H1 (cell line): ENCODE measurements around the gene ENDOD1. TPM values are rescaled to one million over a fixed set of nuclear protein-coding genes. Genes with fewer than 3 reads are reported as not detected.

ENCODE experiments used
- CTCF ChIA-PET: fragments of 300-600 bp; sonication (Branson Sonifier 250); formaldehyde crosslinking; loops from one replicate; lab custom pipeline; 2021; ENCODE audit not compliant: partially characterized antibody; lab: Charles Lee
- POLR2A ChIA-PET: fragments of 300-600 bp; sonication (Branson Sonifier 250); formaldehyde crosslinking; loops from one replicate; lab custom pipeline; 2021; ENCODE audit warnings: inconsistent platforms; ENCODE audit not compliant: partially characterized antibody; lab: Charles Lee
- DNase-seq, 2 experiments: peaks; one replicate each; pipeline versions ENCODE4 v3.0.0 to v3.0.0-alpha.2; 2010 to 2022; ENCODE audit warnings: low spot score in 2 of 2, low read depth in 1 of 2, mixed read lengths in 1 of 2
- FAIRE-seq: peaks from 2 replicates; lab custom pipeline; 2011; peaks lifted over from hg19 to GRCh38; lab: Jason Lieb, UNC
- H2AFZ ChIP-seq: 2 replicates; pipeline ENCODE4 v1.8.1; 2012; ENCODE audit warnings: low read length, inconsistent platforms
- H2AK5ac ChIP-seq: 2 replicates; pipeline ENCODE4 v1.6.1; 2013; ENCODE audit warnings: low read depth, low read length
- H2BK120ac ChIP-seq: replicated peaks from 2 replicates; pipeline ENCODE3; 2013; ENCODE audit warnings: low read depth, low read length, inconsistent platforms
- H2BK12ac ChIP-seq: 2 replicates; pipeline ENCODE4 v1.6.1; 2013; ENCODE audit warnings: low read depth, low read length
- H2BK15ac ChIP-seq: 2 replicates; pipeline ENCODE4 v1.6.1; 2013; ENCODE audit warnings: low read length
- H2BK20ac ChIP-seq: 2 replicates; pipeline ENCODE4 v1.6.1; 2013; ENCODE audit warnings: low read length
- H2BK5ac ChIP-seq: 2 replicates; pipeline ENCODE4 v1.6.1; 2013; ENCODE audit warnings: low read depth, low read length
- H3K14ac ChIP-seq: 2 replicates; pipeline ENCODE4 v1.6.1; 2013; ENCODE audit warnings: inconsistent platforms; ENCODE audit not compliant: insufficient read length
- H3K18ac ChIP-seq: 2 replicates; pipeline ENCODE4 v1.6.1; 2013; ENCODE audit warnings: low read length; ENCODE audit errors: extremely low read depth
- H3K23ac ChIP-seq: 2 replicates; pipeline ENCODE4 v1.6.1; 2013; ENCODE audit warnings: inconsistent platforms; ENCODE audit not compliant: insufficient read length
- H3K23me2 ChIP-seq: 2 replicates; pipeline ENCODE4 v1.6.1; 2013; ENCODE audit warnings: low read depth, low read length
- H3K27ac ChIP-seq: 2 replicates; pipeline ENCODE4 v1.6.1; 2011; ENCODE audit warnings: low read depth, low read length, inconsistent platforms
- H3K27me3 ChIP-seq, 4 experiments: replicated peaks in 1 of 4; 1 replicate in 1 of 4; 2 replicates in 3 of 4; pipeline versions ENCODE4 v1.6.1 to v1.8.1; 2011 to 2013; ENCODE audit warnings: low read length in 3 of 4, mild to moderate bottlenecking in 3 of 4, inconsistent platforms in 2 of 4, mixed read lengths in 2 of 4, moderate library complexity in 1 of 4; ENCODE audit not compliant: control insufficient read depth in 3 of 4, insufficient read depth in 3 of 4; ENCODE audit errors: extremely low read depth in 1 of 4
- H3K36me3 ChIP-seq, 4 experiments: 2 replicates each; pipeline versions ENCODE4 v1.6.1 to v1.8.1; 2011 to 2013; ENCODE audit warnings: mild to moderate bottlenecking in 4 of 4, low read length in 3 of 4, moderate library complexity in 2 of 4, control low read depth in 1 of 4, inconsistent platforms in 1 of 4; ENCODE audit not compliant: insufficient read depth in 4 of 4, control insufficient read depth in 2 of 4
- H3K4ac ChIP-seq: replicated peaks from 2 replicates; pipeline ENCODE3; 2013; ENCODE audit warnings: low read length, low read depth, mixed read lengths, inconsistent platforms; ENCODE audit not compliant: insufficient read length
- H3K4me1 ChIP-seq, 4 experiments: replicated peaks in 1 of 4; 1 replicate in 1 of 4; 2 replicates in 3 of 4; pipeline versions ENCODE4 v1.6.1 to v1.8.1; 2011 to 2013; ENCODE audit warnings: low read length in 3 of 4, inconsistent platforms in 2 of 4, mixed read lengths in 1 of 4; ENCODE audit not compliant: insufficient read depth in 4 of 4, control insufficient read depth in 3 of 4
- H3K4me2 ChIP-seq, 2 experiments: 2 replicates each; pipeline versions ENCODE4 v1.6.1 to v1.8.1; 2011 to 2013; ENCODE audit warnings: low read depth in 2 of 2, low read length in 2 of 2, control low read depth in 1 of 2, inconsistent platforms in 1 of 2, mild to moderate bottlenecking in 1 of 2; ENCODE audit not compliant: insufficient read depth in 1 of 2
- H3K4me3 ChIP-seq, 4 experiments: fragments of 200-600, 300-600 bp in 1 of 4; sonication (generic), shearing (Covaris generic), sonication (Bioruptor Twin) in 1 of 4; 2 replicates each; pipeline versions ENCODE4 v1.5.1 to v1.8.1; 2011 to 2016; ENCODE audit warnings: low read length in 4 of 4, low read depth in 3 of 4, control low read depth in 2 of 4, inconsistent platforms in 2 of 4, mild to moderate bottlenecking in 2 of 4, mixed read lengths in 1 of 4, moderate library complexity in 1 of 4; ENCODE audit not compliant: insufficient read depth in 2 of 4; ENCODE audit errors: extremely low read depth in 1 of 4
- H3K56ac ChIP-seq: replicated peaks from 2 replicates; pipeline ENCODE3; 2013; ENCODE audit warnings: low read depth, mild to moderate bottlenecking, mixed read lengths, low read length, inconsistent platforms; ENCODE audit not compliant: insufficient read length
- H3K79me1 ChIP-seq: 2 replicates; pipeline ENCODE4 v1.6.1; 2013; ENCODE audit warnings: low read depth, low read length, control low read depth
- H3K79me2 ChIP-seq, 2 experiments: 2 replicates each; pipeline versions ENCODE4 v1.6.1 to v1.8.1; 2012 to 2013; ENCODE audit warnings: low read length in 2 of 2, mild to moderate bottlenecking in 2 of 2, inconsistent platforms in 1 of 2; ENCODE audit not compliant: insufficient read depth in 2 of 2, control insufficient read depth in 1 of 2
- H3K9ac ChIP-seq, 4 experiments: replicated peaks in 1 of 4; 1 replicate in 1 of 4; 2 replicates in 3 of 4; pipeline versions ENCODE4 v1.6.1 to v1.8.1; 2011 to 2013; ENCODE audit warnings: low read depth in 3 of 4, low read length in 3 of 4, control low read depth in 2 of 4, mild to moderate bottlenecking in 2 of 4, moderate library complexity in 2 of 4, inconsistent platforms in 1 of 4; ENCODE audit errors: extremely low read depth in 1 of 4
- H3K9me3 ChIP-seq, 2 experiments: 2 replicates each; pipeline versions ENCODE4 v1.6.1 to v1.8.1; 2012 to 2013; ENCODE audit warnings: mild to moderate bottlenecking in 2 of 2, moderate library complexity in 2 of 2, control low read depth in 1 of 2, inconsistent platforms in 1 of 2, low read depth in 1 of 2, low read length in 1 of 2, mixed read lengths in 1 of 2; ENCODE audit not compliant: insufficient read depth in 2 of 2
- H4K20me1 ChIP-seq, 2 experiments: replicated peaks in 1 of 2; 2 replicates each; pipeline versions ENCODE3 to v1.8.1; 2011 to 2013; ENCODE audit warnings: inconsistent platforms in 2 of 2, low read length in 2 of 2, mild to moderate bottlenecking in 1 of 2; ENCODE audit not compliant: insufficient read depth in 2 of 2, control insufficient read depth in 1 of 2
- H4K5ac ChIP-seq: 2 replicates; pipeline ENCODE4 v1.6.1; 2013; ENCODE audit warnings: low read length, low read depth, mixed read lengths, inconsistent platforms; ENCODE audit not compliant: insufficient read length
- H4K8ac ChIP-seq: 2 replicates; pipeline ENCODE4 v1.8.0; 2013; ENCODE audit warnings: mild to moderate bottlenecking, moderate library complexity, low read length, inconsistent platforms; ENCODE audit not compliant: insufficient read depth; ENCODE audit errors: extremely low read depth
- H4K91ac ChIP-seq: replicated peaks from 2 replicates; pipeline ENCODE3; 2013; ENCODE audit warnings: low read length, mixed read lengths, inconsistent platforms; ENCODE audit not compliant: insufficient read length
- BACH1 ChIP-seq: IDR thresholded peaks from 2 replicates; pipeline ENCODE4 v1.6.1; 2012; ENCODE audit warnings: low read length, improper control_type of control experiment
- BRCA1 ChIP-seq: IDR thresholded peaks from 2 replicates; pipeline ENCODE4 v1.6.1; 2012; ENCODE audit warnings: low read depth, low read length, improper control_type of control experiment
- CBX8 ChIP-seq: fragments of 300-800, 300-1000 bp; sonication (generic); IDR thresholded peaks from 2 replicates; pipeline ENCODE4 v1.7.1; 2016; ENCODE audit warnings: low read depth, low read length, borderline replicate concordance
- EP300 ChIP-seq, 2 experiments: IDR thresholded peaks; 1 replicate in 1 of 2; 2 replicates in 1 of 2; pipeline ENCODE4 v1.6.1; 2011 to 2012; ENCODE audit warnings: low read depth in 2 of 2, low read length in 2 of 2, mild to moderate bottlenecking in 2 of 2, borderline replicate concordance in 1 of 2, inconsistent platforms in 1 of 2, moderate library complexity in 1 of 2
- EZH2 ChIP-seq: fragments of 200-600 bp; sonication (generic); IDR thresholded peaks from 2 replicates; pipeline ENCODE4 v1.7.1; 2012; ENCODE audit warnings: low read depth, mild to moderate bottlenecking, moderate library complexity, low read length, inconsistent platforms; ENCODE audit not compliant: severe bottlenecking
- FOSL1 ChIP-seq: IDR thresholded peaks from 2 replicates; pipeline ENCODE4 v1.6.1; 2011; ENCODE audit warnings: mild to moderate bottlenecking, low read depth, low read length, moderate library complexity; ENCODE audit not compliant: insufficient read depth
- JUND ChIP-seq: IDR thresholded peaks from 2 replicates; pipeline ENCODE4 v1.6.1; 2011; ENCODE audit warnings: mild to moderate bottlenecking, improper control_type of control experiment, low read length
- RAD21 ChIP-seq, 2 experiments: IDR thresholded peaks in 1 of 2; conservative IDR thresholded peaks in 1 of 2; 2 replicates each; pipeline ENCODE4 v1.6.1; 2011; ENCODE audit warnings: low read depth in 2 of 2, low read length in 2 of 2, improper control_type of control experiment in 1 of 2, inconsistent platforms in 1 of 2, mild to moderate bottlenecking in 1 of 2, moderate library complexity in 1 of 2
- SIN3A ChIP-seq, 2 experiments: IDR thresholded peaks in 1 of 2; conservative IDR thresholded peaks in 1 of 2; 2 replicates each; pipeline ENCODE4 v1.6.1; 2011 to 2012; ENCODE audit warnings: low read length in 2 of 2, improper control_type of control experiment in 1 of 2, low read depth in 1 of 2, mild to moderate bottlenecking in 1 of 2
- SP1 ChIP-seq: IDR thresholded peaks from 2 replicates; pipeline ENCODE4 v1.6.1; 2011; ENCODE audit warnings: low read depth, low read length
- WGBS, 2 experiments: shearing (Covaris generic) in 1 of 2; methylation state at CpG; one replicate each; pipeline versions ENCODE4 v1.1.6 to v1.1.7; 2013 to 2015; ENCODE audit warnings: low lambda C conversion rate in 2 of 2, mixed read lengths in 2 of 2, inconsistent platforms in 1 of 2, low coverage in 1 of 2, missing lambda C conversion rate in 1 of 2; ENCODE audit not compliant: insufficient replicate concordance in 2 of 2, insufficient coverage in 1 of 2, insufficient read length in 1 of 2; ENCODE audit errors: extremely low coverage in 1 of 2, missing lambda C conversion rate in 1 of 2; 5-methylcytosine and 5-hydroxymethylcytosine counted together
- polyA plus RNA-seq, 7 experiments: library from polyadenylated mRNA; depleted of rRNA in 3 of 7; stranded (reverse) in 5 of 7; unstranded in 2 of 7; fragments of >200 nt in 5 of 7; fragments of 200-250 nt in 2 of 7; gene quantifications; 1 replicate in 5 of 7; 2 replicates in 1 of 7; 4 replicates in 1 of 7; pipeline versions ENCODE4 v1.2.1 to v1.2.3, GENCODE V29; 2011 to 2013; ENCODE audit warnings: missing spikeins in 2 of 7, mixed read lengths in 2 of 7
- total RNA-seq: library from RNA; stranded (reverse); fragmentation: NEBNext Ultra II Directional; extraction: Animal tissue kit (Norgen Biotek cat#: 25700); gene quantifications from 2 replicates; pipeline ENCODE4 v1.2.1, GENCODE V29; 2021
- TF ChIP-seq, protein P1 (sequence below): IDR thresholded peaks from 2 replicates; pipeline ENCODE4 v1.6.1; 2012; ENCODE audit warnings: inconsistent platforms
- TF ChIP-seq, protein P2 (sequence below): IDR thresholded peaks from 2 replicates; pipeline ENCODE4 v1.6.1; 2012; ENCODE audit warnings: inconsistent platforms

Gene ENDOD1
- total and polyA plus RNA-seq, 2 of the 8 experiments (the other 6 are each of a cell fraction or from before 2014, with no cell fraction given) = 1.2 to 2.5 TPM

DNA sequence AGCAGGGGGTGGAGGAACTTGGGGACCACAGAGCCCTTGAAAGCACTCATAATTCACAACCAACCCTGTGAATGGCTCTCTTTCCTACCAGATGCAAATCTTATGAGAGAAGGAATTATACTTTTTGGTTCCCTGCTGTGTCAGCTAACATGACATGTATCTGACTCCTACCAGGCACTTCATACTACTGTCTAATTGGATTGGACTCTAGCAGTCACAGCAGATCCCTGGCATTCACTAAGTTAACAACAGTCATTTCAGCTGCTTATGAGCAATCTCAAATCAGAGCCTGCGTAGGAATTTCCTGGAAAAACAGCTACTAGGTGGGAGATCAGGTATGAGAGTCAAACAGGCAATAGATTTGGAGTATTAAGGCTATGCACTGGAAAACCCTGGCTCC lies 11.1 kb upstream of the ENDOD1 start:
- H3K36me3 ChIP-seq = no peaks in the 10 kb centered on the region
- no peaks in the 10 kb centered on the region for H3K79me2 ChIP-seq
- no peaks in the 10 kb centered on the region for H3K79me1 ChIP-seq
- DNase-seq (no peak), FAIRE-seq (no peak)
- H2BK12ac ChIP-seq = no peak overlapping the region
- H4K5ac ChIP-seq = no peak overlapping the region
- no peaks in the 10 kb centered on the region for H3K23me2 ChIP-seq
- no peak overlapping the region for H2AFZ ChIP-seq
- no peak overlapping the region for H2BK120ac ChIP-seq
- H3K56ac ChIP-seq = no peak overlapping the region
- H3K4me2 ChIP-seq = no peak overlapping the region
- H2BK20ac ChIP-seq = no peak overlapping the region
- H2AK5ac ChIP-seq = no peak overlapping the region
- H3K27ac ChIP-seq = no peak overlapping the region
- no peaks in the 10 kb centered on the region for H3K27me3 ChIP-seq
- no peak overlapping the region for H3K9ac ChIP-seq
- H3K4ac ChIP-seq = no peak overlapping the region
- no peak overlapping the region for H4K8ac ChIP-seq
- no peak overlapping the region for H3K14ac ChIP-seq
- H4K91ac ChIP-seq = no peak overlapping the region
- H3K4me3 ChIP-seq = no peak overlapping the region
- no peaks in the 10 kb centered on the region for H4K20me1 ChIP-seq
- no peak overlapping the region for H2BK5ac ChIP-seq
- H3K23ac ChIP-seq = no peak overlapping the region
- ChIA-PET CTCF (interaction anchor here (1.4 to 9.4 kb wide), 2 partner anchors 9 to 64 kb away, joined by 4 to 84 read pairs; partner anchors contain the start of gene SRSF8), POLR2A (interaction anchor here (2.5 to 3.9 kb wide), 2 partner anchors 11 to 12 kb away, joined by 8 to 19 read pairs; partner anchors contain the start of genes ENDOD1 and SRSF8)
- H3K18ac ChIP-seq = no peak overlapping the region
- 67% methylated on average over 1 of the region's 1 CpG; no CpG with 5 or more reads in 1 of the 2 experiments for WGBS, 2 experiments
- peaks cover 0 to 2% (median under 1%) of the 10 kb centered on the region in 4 experiments; a peak in 1 of 7 replicates for H3K4me1 ChIP-seq
- no peak overlapping the region for H2BK15ac ChIP-seq
- no peaks in the 10 kb centered on the region for H3K9me3 ChIP-seq
- TF ChIP-seq JUND (no peak), RAD21 (IDR thresholded peaks at IDR 0.05 in 1 of 2, conservative IDR thresholded peaks at IDR 0.05 in 1 of 2; ENCODE audit: low read depth in 2 of 2, low read length in 2 of 2) (no peak), BRCA1 (no peak), FOSL1 (no peak), EZH2 (no peak), EP300 (IDR thresholded peaks at IDR 0.05; ENCODE audit: borderline replicate concordance in 1 of 2, low read depth in 2 of 2, low read length in 2 of 2) (no peak), BACH1 (no peak), SIN3A (conservative IDR thresholded peaks at IDR 0.05 in 1 of 2, IDR thresholded peaks at IDR 0.05 in 1 of 2; ENCODE audit: low read depth in 1 of 2, low read length in 2 of 2) (no peak), CBX8 (no peak), SP1 (no peak)
- TF ChIP-seq, protein P1, sequence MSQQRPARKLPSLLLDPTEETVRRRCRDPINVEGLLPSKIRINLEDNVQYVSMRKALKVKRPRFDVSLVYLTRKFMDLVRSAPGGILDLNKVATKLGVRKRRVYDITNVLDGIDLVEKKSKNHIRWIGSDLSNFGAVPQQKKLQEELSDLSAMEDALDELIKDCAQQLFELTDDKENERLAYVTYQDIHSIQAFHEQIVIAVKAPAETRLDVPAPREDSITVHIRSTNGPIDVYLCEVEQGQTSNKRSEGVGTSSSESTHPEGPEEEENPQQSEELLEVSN = no peak
- TF ChIP-seq, protein P2, sequence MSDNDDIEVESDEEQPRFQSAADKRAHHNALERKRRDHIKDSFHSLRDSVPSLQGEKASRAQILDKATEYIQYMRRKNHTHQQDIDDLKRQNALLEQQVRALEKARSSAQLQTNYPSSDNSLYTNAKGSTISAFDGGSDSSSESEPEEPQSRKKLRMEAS = no peak
